ENCODE results near the gene MYEOV.

GRCh38 chr11:69280994-69281393 is 13.0 kb upstream of the MYEOV start:
- TF ChIP-seq CTCF (IDR thresholded peaks at IDR 0.05), result no peak
- no peak for TF ChIP-seq POLR2A (IDR thresholded peaks at IDR 0.05; ENCODE audit: low read depth)

Measured in esophagus muscularis mucosa (tissue), 3 donors.